ENCODE data around the gene SSU72. TPM values are rescaled to one million over a fixed set of nuclear protein-coding genes. Genes with fewer than 3 reads are reported as not detected.
A peak's percentile ranks its signal among the peaks of the same experiment; 100 is the strongest.

Gene SSU72
- polyA plus RNA-seq, 1 donor (not counting 4 experiments of a cell fraction or from before 2014, with no cell fraction given), result 79.7 TPM

- H4K20me1 ChIP-seq (ENCODE audit: control insufficient read depth, extremely low read depth, insufficient read depth, low read length), result no peaks in the 10 kb centered on the region
- H3K27ac ChIP-seq (ENCODE audit: control insufficient read depth, insufficient read depth, low read length), result no peak overlapping the region
- peaks cover 13% of the 10 kb centered on the region for H3K79me2 ChIP-seq (ENCODE audit: control insufficient read depth, insufficient read depth, low read length)
- peak overlapping the region; percentile 91 for H3K4me2 ChIP-seq (ENCODE audit: control insufficient read depth, extremely low read depth, insufficient read depth, low read depth, low read length)
- no peaks in the 10 kb centered on the region for H3K9me3 ChIP-seq (ENCODE audit: control insufficient read depth, low read depth, low read length)
- no peaks in the 10 kb centered on the region for H3K27me3 ChIP-seq (ENCODE audit: control insufficient read depth, extremely low read depth, insufficient read depth, low read length)
- no peak overlapping the region for H2AFZ ChIP-seq (ENCODE audit: control insufficient read depth, low read length)
- dilution Hi-C loops (cut with MboI; ENCODE audit: extremely low pct_ligation_motif_present, low sequenced_read_pairs), result no loop called here
- H3K9ac ChIP-seq (ENCODE audit: control insufficient read depth, extremely low read depth, insufficient read depth, low read length), result no peak overlapping the region
- peaks cover 18% of the 10 kb centered on the region for H3K4me1 ChIP-seq (ENCODE audit: control insufficient read depth, extremely low read depth, insufficient read depth, low read length)
- H3K9me1 ChIP-seq (ENCODE audit: control insufficient read depth, extremely low read depth, insufficient read depth, low read length), result no peaks in the 10 kb centered on the region
- peaks cover 0 to 3% of the 10 kb centered on the region in 2 experiments for H3K36me3 ChIP-seq (ENCODE audit: control insufficient read depth in 2 of 2, extremely low read depth in 1 of 2, insufficient read depth in 2 of 2, low read length in 2 of 2)
- H3K4me3 ChIP-seq (ENCODE audit: control insufficient read depth in 2 of 3, extremely low read depth in 1 of 3, insufficient read depth in 2 of 3, low read depth in 1 of 3, low read length in 3 of 3), result no peak overlapping the region
- no peak for DNase-seq (ENCODE audit: low read depth, low spot score)
- TF ChIP-seq, protein P1, sequence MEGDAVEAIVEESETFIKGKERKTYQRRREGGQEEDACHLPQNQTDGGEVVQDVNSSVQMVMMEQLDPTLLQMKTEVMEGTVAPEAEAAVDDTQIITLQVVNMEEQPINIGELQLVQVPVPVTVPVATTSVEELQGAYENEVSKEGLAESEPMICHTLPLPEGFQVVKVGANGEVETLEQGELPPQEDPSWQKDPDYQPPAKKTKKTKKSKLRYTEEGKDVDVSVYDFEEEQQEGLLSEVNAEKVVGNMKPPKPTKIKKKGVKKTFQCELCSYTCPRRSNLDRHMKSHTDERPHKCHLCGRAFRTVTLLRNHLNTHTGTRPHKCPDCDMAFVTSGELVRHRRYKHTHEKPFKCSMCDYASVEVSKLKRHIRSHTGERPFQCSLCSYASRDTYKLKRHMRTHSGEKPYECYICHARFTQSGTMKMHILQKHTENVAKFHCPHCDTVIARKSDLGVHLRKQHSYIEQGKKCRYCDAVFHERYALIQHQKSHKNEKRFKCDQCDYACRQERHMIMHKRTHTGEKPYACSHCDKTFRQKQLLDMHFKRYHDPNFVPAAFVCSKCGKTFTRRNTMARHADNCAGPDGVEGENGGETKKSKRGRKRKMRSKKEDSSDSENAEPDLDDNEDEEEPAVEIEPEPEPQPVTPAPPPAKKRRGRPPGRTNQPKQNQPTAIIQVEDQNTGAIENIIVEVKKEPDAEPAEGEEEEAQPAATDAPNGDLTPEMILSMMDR (optimal IDR thresholded peaks at IDR 0.05 in 1 of 3, IDR thresholded peaks at IDR 0.05 in 1 of 3, conservative IDR thresholded peaks at IDR 0.05 in 1 of 3; ENCODE audit: extremely low read depth in 1 of 3, insufficient read depth in 2 of 3, low read length in 3 of 3), result no peak
- no peak for TF ChIP-seq EZH2 (IDR thresholded peaks at IDR 0.05; ENCODE audit: low read length)
- no peak for FAIRE-seq
Measured at GRCh38 chr1:1617516-1617915, 42.9 kb upstream of the SSU72 start.

DNA sequence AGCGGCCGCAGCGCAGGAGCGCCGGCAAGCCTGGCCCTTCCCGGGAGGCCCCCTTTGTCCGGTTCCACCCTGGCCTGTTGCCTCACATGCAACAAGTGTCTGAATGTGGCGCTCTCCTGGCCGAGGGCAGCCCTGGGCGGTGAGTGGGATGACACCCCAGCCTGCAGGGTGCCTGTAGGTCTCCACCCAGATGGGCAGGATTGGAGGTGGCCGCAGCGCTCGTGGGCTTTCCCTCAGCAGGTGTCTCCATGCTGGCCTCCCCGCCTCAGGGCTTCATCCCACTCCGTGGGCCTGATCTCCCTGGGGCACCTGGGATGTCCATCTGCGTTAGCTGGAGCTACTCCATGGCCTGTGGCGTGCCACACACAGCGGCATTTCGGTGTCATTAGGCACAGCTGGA is 42.2 kb upstream of the SSU72 start:
- H3K79me2 ChIP-seq (ENCODE audit: control insufficient read depth, insufficient read depth, low read length), result peaks cover 13% of the 10 kb centered on the region
- H3K4me3 ChIP-seq (ENCODE audit: control insufficient read depth in 2 of 3, extremely low read depth in 1 of 3, insufficient read depth in 2 of 3, low read depth in 1 of 3, low read length in 3 of 3), result peak overlapping the region; percentile 87 to 96 (median 90)
- no peak overlapping the region for H3K27ac ChIP-seq (ENCODE audit: control insufficient read depth, insufficient read depth, low read length)
- dilution Hi-C loops (cut with MboI; ENCODE audit: extremely low pct_ligation_motif_present, low sequenced_read_pairs), result no loop called here
- no peak overlapping the region for H2AFZ ChIP-seq (ENCODE audit: control insufficient read depth, low read length)
- peaks cover 0 to 3% of the 10 kb centered on the region in 2 experiments for H3K36me3 ChIP-seq (ENCODE audit: control insufficient read depth in 2 of 2, extremely low read depth in 1 of 2, insufficient read depth in 2 of 2, low read length in 2 of 2)
- H3K4me2 ChIP-seq (ENCODE audit: control insufficient read depth, extremely low read depth, insufficient read depth, low read depth, low read length), result peak overlapping the region; percentile 91
- no peaks in the 10 kb centered on the region for H3K27me3 ChIP-seq (ENCODE audit: control insufficient read depth, extremely low read depth, insufficient read depth, low read length)
- DNase-seq (ENCODE audit: low read depth, low spot score) (no peak), FAIRE-seq (no peak)
- no peaks in the 10 kb centered on the region for H3K9me3 ChIP-seq (ENCODE audit: control insufficient read depth, low read depth, low read length)
- peak overlapping the region; percentile 96 for H3K9ac ChIP-seq (ENCODE audit: control insufficient read depth, extremely low read depth, insufficient read depth, low read length)
- TF ChIP-seq, protein P1 (optimal IDR thresholded peaks at IDR 0.05 in 1 of 3, IDR thresholded peaks at IDR 0.05 in 1 of 3, conservative IDR thresholded peaks at IDR 0.05 in 1 of 3; ENCODE audit: extremely low read depth in 1 of 3, insufficient read depth in 2 of 3, low read length in 3 of 3), result no peak
- no peak for TF ChIP-seq EZH2 (IDR thresholded peaks at IDR 0.05; ENCODE audit: low read length)
- no peaks in the 10 kb centered on the region for H3K9me1 ChIP-seq (ENCODE audit: control insufficient read depth, extremely low read depth, insufficient read depth, low read length)
- H4K20me1 ChIP-seq (ENCODE audit: control insufficient read depth, extremely low read depth, insufficient read depth, low read length), result no peaks in the 10 kb centered on the region
- H3K4me1 ChIP-seq (ENCODE audit: control insufficient read depth, extremely low read depth, insufficient read depth, low read length), result peaks cover 18% of the 10 kb centered on the region

Data from keratinocyte (primary cell).